ENCODE data around the gene IVNS1ABP. TPM values are rescaled to one million over a fixed set of nuclear protein-coding genes. Genes with fewer than 3 reads are reported as not detected.

The IVNS1ABP gene
- total RNA-seq, 4 donors from 2014 or later, result 18.3 to 38.1 (median 32.3) TPM

- Histone ChIP-seq H3K36me3 (peaks cover 0 to 4% of the 10 kb centered on the region in 2 donors), H3K9me3 (no peaks in the 10 kb centered on the region), H3K27ac (no peak overlapping the region), H3K4me1 (no peaks in the 10 kb centered on the region), H3K27me3 (no peaks in the 10 kb centered on the region), H3K4me3 (no peak overlapping the region)
- TF ChIP-seq CTCF (IDR thresholded peaks at IDR 0.05 in 4 of 5, conservative IDR thresholded peaks at IDR 0.05 in 1 of 5) (no peak), POLR2A (IDR thresholded peaks at IDR 0.05) (no peak)
- ATAC-seq (no peak), DNase-seq (no peak)
- intact Hi-C loops (cut with DNase I; ENCODE audit: low total_unique reads) (no loop called here), in situ Hi-C loops (cut with MboI; ENCODE audit: low sequenced_read_pairs in 4 of 4) (loop anchor here in 1 of 4 donors (25.0 kb wide), 1 partner anchor 1075 kb away; no protein-coding TSS in a partner anchor)
Measured at GRCh38 chr1:185287451-185287850, 29.6 kb downstream of the IVNS1ABP start.

DNA sequence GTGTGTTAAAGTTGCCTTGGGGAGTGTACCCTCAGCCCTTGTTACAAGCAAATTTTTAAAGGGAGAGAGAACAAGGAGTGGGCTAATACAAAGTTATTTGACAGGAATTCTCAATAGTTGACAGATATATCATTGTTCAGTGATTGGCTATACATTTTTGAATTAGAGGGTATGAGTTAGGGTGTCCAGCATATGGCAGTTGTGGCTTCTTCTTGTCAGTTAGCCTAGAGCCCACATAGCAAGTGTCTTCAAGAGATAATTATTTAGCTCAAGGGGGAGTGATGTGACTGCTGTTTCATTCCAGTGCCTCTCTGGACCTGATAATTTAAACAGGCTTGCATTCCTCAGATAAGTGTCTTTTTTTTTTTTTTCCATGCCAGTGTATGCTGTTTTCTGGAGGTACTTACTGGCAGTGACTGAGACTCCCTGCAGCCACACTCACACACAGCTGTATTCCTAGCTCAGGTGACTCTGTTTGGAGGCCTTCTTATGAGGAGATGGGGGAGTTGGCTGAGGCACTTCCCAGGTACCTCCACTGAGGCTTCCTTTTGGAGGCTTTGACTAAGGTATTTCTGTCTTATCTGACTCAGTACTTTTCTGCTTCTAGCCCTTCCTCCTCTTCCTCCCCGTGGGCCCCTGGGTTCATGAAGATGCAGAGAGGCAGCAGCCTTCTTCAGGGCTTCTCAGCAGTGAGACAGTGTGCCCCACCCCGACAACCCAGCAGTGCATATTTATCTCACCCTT lies 32.3 kb downstream of the IVNS1ABP start:
- DNase-seq (no peak), ATAC-seq (no peak)
- peaks cover 0 to 4% of the 10 kb centered on the region in 2 donors for H3K36me3 ChIP-seq
- no peak overlapping the region for H3K27ac ChIP-seq
- no peaks in the 10 kb centered on the region for H3K9me3 ChIP-seq
- intact Hi-C loops (cut with DNase I; ENCODE audit: low total_unique reads), result no loop called here
- no peak for TF ChIP-seq POLR2A (IDR thresholded peaks at IDR 0.05)
- TF ChIP-seq CTCF (IDR thresholded peaks at IDR 0.05 in 4 of 5, conservative IDR thresholded peaks at IDR 0.05 in 1 of 5), result no peak
- no peaks in the 10 kb centered on the region for H3K4me1 ChIP-seq
- H3K4me3 ChIP-seq, result no peak overlapping the region
- in situ Hi-C loops (cut with MboI; ENCODE audit: low sequenced_read_pairs in 4 of 4), result loop anchor here in 1 of 4 donors (25.0 kb wide), 1 partner anchor 1078 kb away; no protein-coding TSS in a partner anchor
- H3K27me3 ChIP-seq, result no peaks in the 10 kb centered on the region

GRCh38 chr1:185284116-185284515 lies 32.9 kb downstream of the IVNS1ABP start:
- Histone ChIP-seq H3K9me3 (no peaks in the 10 kb centered on the region), H3K4me3 (no peak overlapping the region), H3K27me3 (no peaks in the 10 kb centered on the region), H3K4me1 (no peaks in the 10 kb centered on the region), H3K27ac (no peak overlapping the region), H3K36me3 (no peaks in the 10 kb centered on the region)
- intact Hi-C loops (cut with DNase I; ENCODE audit: low total_unique reads) (no loop called here), in situ Hi-C loops (cut with MboI; ENCODE audit: low sequenced_read_pairs in 4 of 4) (loop anchor here in 1 of 4 donors (25.0 kb wide), 1 partner anchor 1078 kb away; no protein-coding TSS in a partner anchor)
- TF ChIP-seq POLR2A (IDR thresholded peaks at IDR 0.05) (no peak), CTCF (IDR thresholded peaks at IDR 0.05 in 4 of 5, conservative IDR thresholded peaks at IDR 0.05 in 1 of 5) (no peak)
- ATAC-seq, result no peak
- DNase-seq, result no peak

DNA sequence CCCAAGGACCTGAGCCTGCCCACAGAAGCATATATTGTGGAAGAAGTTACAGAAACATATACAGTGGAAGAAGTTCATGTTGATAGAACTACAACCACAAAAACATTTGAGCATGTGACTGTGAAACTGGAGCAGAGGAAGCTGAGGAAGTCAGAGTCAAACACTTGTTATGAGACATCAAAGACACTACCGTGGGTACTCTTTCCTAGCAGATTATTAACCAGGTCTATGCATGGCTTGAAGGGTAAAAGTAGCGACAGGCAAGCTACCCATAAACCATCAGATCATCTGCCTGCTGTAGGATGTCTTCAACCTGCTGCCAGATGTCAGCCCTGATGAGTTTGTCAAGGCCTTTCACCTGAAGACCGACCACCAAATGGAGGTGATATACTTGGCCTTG lies 35.8 kb downstream of the IVNS1ABP start:
- DNase-seq, result no peak
- TF ChIP-seq POLR2A (IDR thresholded peaks at IDR 0.05) (no peak), CTCF (IDR thresholded peaks at IDR 0.05 in 4 of 5, conservative IDR thresholded peaks at IDR 0.05 in 1 of 5) (no peak)
- intact Hi-C loops (cut with DNase I; ENCODE audit: low total_unique reads) (no loop called here), in situ Hi-C loops (cut with MboI; ENCODE audit: low sequenced_read_pairs in 4 of 4) (loop anchor here in 1 of 4 donors (25.0 kb wide), 1 partner anchor 1081 kb away; no protein-coding TSS in a partner anchor)
- Histone ChIP-seq H3K9me3 (no peaks in the 10 kb centered on the region), H3K27me3 (no peaks in the 10 kb centered on the region), H3K4me1 (no peaks in the 10 kb centered on the region), H3K27ac (no peak overlapping the region), H3K36me3 (no peaks in the 10 kb centered on the region), H3K4me3 (no peak overlapping the region)
- ATAC-seq, result no peak
